OCI-M2 (cell line): Measurements from ENCODE around the gene AQP11.
"Not testable (repeated sequence)": the region's sequence is repeated elsewhere in the genome, so short reads cannot be mapped to it uniquely, and the experiment has no call there.

Source experiments
- DNase-seq: peaks from one replicate; lab custom pipeline; 2025; ENCODE audit not compliant: unreplicated experiment; lab: John Stamatoyannopoulos, UW

AQP11 gene, protein sequence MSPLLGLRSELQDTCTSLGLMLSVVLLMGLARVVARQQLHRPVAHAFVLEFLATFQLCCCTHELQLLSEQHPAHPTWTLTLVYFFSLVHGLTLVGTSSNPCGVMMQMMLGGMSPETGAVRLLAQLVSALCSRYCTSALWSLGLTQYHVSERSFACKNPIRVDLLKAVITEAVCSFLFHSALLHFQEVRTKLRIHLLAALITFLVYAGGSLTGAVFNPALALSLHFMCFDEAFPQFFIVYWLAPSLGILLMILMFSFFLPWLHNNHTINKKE

DNA sequence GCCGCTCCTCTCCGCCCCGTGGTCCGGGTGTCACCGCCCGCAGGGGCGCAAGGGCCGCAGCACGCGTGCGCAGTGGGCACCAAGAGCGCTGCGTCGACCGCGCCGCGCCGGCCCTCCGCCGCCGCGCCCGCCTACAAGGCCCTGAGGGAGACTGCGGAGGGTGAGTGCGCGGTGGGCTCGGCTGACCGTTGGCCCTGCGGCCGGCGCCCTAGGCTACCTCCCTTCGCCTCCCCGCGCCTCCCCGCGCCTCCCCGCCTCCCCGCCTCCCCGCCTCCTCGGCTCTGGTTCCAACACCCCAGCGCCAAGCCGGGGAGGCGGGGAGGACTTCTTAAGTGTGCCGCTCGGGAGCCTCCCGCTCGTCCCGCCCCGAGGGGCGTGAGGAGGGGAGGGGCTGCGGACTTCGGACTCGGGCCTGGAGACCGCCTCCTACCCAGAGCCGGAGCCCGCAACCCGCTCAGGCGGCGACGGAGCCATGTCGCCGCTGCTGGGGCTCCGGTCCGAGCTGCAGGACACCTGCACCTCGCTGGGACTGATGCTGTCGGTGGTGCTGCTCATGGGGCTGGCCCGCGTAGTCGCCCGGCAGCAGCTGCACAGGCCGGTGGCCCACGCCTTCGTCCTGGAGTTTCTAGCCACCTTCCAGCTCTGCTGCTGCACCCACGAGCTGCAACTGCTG, at the start of gene AQP11:
Gene AQP11 (plus strand): TSS at position 433 of the 673 bp plus-strand sequence. CDS start 40 bp downstream, at position 473.
- no peak for DNase-seq

DNA sequence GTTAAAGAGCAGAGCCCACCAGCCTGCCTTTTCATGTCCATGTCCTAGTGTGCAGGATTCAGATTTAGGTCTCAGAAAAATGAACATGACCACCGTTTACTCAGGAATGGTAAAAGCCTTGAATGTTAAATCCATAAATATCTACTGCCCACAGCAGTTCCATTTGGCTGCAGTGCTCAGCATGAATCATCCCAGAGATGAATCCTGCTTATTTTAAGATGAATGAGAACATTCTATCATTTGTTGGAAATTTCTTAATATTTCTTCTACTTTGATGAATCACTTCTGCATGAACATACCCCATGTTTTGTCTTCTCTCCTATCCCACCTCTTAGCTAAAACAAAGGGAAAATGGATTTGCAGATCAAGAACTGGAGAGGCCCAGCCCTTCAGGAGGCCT, 47.5 kb upstream of the AQP11 start:
- no peak for DNase-seq

DNA sequence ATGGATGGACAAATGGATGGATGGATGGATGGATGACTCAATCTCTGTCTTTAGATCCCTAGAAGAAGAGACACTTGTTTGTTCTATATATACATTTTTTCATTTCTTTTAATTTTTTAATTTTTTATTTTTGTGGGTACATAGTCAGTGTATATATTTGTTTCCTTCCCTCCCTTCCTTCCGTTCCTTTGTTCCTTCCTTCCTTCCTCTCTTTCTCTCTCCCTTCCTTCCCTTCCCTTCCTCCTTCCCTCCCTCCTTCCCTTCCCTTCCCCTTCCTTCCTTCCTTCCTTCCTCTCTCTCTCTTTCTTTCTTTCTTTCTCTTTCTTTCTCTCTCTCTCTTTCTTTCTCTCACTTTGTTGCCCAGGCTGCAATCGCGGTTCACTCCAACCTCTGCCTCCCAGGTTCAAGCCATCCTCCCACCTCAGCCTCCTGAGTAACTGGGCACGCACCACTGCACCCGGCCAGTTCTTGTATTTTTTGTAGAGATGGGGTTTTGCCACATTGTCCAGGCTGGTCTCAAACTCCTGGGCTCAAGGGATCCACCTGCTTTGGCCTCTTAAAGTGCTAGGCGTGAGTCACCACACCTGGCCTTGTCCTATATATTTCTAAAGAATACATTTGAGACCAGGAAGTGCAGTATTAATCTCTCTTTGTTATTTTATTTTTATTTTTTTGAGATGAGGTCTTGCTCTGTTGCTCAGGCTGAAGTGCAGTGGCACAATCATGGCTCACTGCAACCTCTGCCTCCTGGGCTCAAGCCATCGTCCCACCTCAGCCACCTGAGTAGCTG, 42.5 kb upstream of the AQP11 start:
- DNase-seq = no peak

DNA sequence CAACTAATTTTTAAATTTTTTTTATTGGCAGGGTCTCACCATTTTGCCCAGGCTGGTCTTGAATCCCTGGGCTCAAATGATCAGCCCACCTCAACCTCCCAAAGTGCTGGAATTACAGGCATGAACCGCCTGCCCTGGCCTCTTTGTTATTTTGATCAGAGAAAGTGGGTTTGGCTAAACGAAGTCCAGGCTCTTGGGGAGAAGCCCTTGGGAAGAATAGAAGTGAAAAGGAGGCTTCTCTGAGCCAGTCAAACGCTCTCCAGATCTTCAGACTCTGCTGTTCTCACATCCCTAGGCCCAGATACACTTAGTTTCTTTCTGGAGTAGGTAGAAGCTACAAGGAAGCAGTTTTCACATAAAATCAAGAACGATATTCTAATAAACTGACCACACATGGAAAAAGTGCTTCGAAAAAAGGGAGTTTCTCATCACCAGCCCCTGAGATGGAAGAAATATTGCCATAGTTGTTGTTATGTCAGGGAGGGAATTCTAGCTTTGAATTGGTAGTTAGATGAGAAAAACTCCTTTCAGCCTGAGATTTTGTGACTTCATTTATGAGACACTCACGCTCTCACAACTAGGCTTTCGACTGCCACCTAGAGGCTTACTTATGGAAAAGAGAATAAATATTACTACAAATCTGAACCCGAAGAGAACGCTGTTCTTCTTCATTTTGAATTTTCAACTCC, 41.7 kb upstream of the AQP11 start:
- DNase-seq = no peak

DNA sequence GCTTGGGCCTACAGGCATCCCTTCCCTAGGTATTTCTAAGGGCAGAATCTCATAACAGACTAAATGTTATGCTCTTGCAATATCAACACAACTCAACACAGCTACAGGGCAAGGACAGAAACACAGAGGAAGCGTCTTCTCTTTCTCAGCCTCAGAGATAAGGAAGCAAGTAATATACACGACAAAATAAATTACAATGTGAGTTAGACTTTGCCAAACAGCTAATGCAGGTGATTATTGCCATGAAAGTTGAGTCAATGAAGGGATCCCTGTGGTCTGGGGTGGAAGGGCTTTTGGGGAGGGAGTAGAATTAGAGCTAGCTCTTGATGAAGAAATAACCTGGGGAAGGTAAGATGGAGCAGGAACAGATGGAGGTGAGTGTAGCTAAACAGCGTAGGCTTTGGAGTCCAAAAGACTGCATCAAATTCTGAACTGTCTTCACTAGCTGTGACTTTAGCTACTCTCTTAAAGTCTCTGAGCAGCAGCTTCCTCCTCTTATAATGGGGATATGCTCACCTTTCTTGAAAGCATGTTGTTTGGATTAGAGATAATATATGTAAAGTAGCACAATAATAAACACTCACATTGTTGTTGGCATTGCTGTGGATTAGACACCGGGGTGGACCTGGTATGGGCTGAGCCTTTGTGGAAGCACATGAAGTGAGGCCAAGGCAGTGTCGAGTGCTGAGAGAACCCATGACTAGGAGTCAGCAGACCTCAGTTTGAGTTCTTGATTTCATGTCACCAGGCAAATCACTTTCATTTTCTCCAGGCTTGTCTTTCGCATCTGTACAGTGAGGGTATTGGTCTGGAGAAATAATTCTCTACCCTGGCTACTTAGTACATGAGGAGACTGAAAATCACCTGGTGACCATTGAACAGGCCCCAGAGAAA, 41.0 kb upstream of the AQP11 start:
- no peak for DNase-seq

DNA sequence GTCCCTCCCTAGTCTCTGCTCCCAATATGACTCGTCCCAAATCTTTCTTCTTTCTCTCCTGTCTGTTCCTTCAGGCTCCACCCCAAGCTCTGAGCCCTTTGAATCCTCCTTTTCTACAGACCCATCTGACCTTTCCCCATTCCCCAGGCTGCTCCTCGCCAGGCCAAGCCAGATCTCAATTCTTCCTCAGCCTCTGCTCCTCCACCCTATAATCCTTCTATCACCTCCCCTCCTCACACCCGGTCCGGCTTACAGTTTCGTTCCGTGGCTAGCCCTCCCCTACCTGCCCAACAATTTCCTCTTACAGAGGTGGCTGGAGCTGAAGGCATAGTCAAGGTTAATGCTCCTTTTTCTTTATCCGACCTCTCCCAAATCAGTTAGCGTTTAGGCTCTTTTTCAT, 38.3 kb upstream of the AQP11 start:
- not testable (repeated sequence) for DNase-seq

DNA sequence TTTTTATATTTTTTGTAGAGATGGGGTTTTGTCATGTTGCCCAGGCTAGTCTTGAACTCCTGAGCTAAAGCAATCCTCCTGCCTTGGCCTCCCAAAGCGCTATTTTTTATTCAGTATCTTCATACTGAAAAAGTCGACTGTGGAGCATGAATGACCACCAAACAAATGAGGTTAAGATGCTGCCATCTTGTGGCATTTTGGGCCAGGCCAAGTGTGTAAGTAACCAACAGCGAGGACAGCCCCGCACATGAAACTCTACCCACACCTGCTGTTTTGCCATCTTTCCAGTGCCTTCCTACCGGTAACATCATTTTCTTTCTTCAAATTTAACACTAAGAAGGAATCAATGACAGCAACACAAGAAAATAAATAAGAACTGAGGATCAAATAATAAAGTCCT, 32.2 kb upstream of the AQP11 start:
- DNase-seq = no peak

DNA sequence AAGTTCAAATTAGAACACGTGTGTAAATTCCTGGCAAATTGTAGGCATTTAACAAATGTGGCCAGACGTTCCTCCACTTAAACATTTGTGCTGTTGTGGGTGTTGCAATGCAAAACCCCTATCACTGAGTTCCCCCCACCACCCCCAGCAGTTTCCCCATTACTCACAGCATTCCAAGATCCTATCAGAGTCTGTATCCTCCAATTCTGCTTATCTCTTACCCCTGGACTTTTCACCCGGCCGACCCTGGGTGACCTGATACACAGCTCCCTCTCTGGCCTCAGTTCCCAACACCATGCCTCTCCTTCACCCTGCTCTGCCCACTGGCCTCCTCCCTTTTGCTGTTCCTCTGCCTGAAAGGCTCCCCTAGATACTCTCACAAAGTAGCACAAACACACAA, 31.4 kb upstream of the AQP11 start:
- DNase-seq = no peak

DNA sequence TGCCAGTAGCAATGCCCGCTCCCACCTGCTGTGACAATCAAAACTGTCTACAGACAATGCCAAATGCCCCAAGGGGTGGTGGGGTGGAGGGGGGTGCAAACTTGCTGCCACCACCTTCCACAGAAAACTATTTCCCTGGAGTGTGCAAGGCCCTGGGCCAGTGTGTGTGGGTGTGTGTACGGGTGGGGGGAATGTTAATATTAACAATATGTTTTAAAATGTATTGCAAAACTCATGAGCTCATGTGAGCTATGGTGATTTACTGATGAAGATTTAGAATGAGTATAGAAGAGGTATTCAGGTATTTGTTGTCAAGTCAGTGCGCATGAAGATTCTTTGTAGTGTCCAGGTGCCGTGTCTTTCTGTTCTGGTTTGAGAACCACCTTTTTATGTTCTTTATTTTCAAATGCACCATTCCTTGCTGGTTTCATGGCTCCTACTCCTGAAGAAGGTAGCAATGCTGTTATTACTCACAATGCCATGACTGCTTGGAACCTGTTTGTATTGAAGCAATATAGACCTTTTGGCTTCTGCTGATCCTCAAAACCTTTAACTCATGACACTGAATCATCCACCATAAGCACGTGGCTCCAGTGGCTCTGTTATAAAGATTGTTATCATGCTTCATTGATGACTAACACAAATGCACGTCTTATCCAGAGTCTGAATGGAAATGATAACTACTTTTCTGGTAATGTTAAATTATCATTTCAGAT, 29.9 kb upstream of the AQP11 start:
- no peak for DNase-seq

DNA sequence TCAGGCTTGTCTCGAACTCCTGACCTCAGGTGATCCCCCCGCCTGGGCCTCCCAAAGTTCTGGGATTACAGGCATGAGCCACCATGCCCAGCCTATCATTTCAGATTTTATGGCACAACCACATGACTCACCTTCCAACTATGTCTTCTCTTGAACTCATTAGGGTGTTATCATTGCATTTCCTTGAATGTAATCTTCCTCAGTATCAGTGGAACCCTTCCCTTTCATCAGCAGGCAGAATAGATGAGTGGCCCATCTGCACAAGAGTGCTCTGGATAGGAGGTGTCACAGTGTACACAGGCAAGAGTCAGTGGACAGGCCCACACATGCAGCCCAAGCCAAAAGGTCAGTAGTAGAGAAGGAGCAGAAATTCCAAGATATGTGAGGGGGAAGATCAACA, 29.1 kb upstream of the AQP11 start:
- no peak for DNase-seq

DNA sequence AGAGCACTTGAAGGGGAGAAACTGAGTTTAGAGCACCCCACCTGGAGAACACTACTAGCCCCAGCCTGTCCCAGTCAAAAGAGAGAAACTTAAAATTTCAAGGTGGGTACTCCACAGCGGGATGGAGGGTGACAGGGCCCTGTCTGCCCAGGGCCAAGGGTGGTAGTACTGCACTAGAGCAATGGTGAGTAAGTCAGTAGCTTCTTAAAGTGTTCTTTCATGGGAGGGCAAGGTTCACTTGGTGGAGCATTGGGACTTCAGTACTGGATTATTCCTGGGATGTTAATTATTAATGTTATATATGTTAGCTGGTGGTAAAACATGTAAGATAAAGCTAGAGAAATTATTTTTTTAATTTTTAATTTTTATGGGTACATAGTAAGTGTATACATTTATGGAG, 28.5 kb upstream of the AQP11 start:
- DNase-seq = no peak

DNA sequence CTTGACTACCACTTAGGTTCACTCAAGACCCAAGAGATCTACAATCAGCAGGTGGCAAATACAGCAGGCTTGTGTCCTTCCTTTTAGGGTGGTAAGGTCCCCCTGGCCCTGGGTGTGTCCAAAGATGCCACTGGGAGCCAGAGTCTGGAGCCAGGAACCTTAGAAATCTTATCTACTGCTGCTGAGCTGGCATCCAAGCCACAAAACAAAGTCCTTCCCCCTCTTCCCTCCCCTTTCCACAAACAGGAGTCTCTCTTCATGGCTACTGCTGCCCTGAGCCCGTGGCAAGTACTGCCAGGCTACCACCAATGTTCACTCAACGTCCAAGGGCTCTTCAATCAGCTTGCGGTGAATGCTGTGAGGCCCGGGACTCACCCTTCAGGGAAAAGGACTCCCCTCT, 21.4 kb upstream of the AQP11 start:
- DNase-seq = no peak

DNA sequence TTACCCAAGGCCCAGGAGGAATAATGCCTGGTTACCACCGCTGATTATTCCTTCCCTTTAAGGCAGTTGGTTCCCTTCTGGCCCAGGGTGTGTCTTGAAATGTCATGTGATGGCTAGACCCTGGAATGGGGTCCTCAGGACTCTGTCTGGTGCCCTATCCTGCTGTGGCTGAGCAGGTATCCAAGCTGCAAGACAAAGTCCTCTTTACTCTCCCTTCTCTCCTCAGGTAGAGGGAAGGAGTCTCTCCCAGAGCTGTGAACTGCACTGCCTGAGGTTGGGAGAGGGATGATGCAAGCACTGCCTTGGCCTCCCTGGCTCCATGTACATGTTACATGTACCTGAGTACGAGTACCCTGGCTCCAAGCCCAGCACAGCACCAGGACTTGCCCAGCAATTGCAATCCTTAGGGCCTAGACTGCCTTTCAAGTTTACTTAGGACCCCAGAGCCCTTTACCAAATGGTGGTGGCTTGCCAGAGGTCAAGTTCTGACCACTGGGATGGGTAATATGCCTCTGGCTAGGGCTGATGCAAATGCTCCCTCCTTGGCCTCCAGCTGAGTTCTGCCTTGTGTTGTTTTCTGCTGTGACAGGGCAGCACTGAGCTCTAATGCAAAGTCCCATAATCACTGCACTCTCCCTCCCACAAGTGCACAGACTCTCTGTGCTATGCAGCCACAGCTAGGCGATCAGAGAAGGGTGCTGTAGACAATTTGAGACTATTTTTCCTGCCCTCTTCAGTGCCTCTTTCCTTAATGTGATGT, 20.7 kb upstream of the AQP11 start:
- DNase-seq = no peak

DNA sequence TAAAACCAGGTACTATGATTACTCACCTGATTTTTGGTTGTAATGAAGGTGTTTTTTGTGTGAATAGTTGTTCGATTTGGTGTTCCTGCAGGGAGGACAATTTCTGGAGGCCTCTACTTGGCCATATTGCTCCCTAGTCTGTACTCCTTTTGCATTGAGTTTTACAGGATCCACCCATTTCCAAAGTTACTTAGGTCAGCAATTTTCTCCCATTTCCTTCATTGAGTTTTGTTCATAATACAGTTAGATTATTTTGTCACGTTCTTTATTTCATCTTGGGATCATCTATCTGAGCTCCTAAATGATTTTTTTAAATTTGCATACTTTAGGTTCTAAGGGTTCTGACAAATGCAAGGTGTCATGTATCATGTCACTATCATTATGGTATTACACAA, 20.1 kb upstream of the AQP11 start:
- DNase-seq = no peak

DNA sequence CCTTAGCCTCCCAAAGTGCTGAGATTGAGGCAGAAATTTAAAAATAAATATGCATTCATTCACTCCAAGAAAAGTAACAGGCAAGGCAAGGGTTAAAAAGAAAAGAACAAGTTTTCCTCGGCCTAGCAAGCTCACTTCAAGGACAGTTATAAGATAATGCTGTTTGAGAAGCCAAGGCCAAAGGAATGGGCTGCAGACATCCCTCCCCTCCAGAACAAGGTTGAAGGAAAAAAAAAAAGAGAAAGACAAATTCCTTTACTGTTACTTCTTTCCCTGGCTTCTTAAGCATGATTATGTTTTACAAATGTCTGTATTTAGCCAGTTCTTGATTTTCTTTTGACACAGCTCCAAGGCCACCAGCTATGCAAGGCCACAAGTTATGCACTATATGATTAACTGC, 18.9 kb upstream of the AQP11 start:
- DNase-seq = not testable (repeated sequence)

DNA sequence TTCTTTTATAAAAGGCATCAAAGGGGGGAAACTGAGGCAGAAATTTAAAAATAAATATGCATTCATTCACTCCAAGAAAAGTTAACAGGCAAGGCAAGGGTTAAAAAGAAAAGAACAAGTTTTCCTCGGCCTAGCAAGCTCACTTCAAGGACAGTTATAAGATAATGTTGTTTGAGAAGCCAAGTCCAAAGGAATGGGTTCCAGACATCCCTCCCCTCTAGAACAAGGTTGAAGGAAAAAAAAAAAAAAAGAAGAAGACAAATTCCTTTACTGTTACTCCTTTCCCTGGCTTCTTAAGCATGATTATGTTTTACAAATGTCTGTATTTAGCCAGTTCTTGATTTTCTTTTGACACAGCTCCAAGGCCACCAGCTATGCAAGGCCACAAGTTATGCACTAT, 14.3 kb upstream of the AQP11 start:
- not testable (repeated sequence) for DNase-seq

DNA sequence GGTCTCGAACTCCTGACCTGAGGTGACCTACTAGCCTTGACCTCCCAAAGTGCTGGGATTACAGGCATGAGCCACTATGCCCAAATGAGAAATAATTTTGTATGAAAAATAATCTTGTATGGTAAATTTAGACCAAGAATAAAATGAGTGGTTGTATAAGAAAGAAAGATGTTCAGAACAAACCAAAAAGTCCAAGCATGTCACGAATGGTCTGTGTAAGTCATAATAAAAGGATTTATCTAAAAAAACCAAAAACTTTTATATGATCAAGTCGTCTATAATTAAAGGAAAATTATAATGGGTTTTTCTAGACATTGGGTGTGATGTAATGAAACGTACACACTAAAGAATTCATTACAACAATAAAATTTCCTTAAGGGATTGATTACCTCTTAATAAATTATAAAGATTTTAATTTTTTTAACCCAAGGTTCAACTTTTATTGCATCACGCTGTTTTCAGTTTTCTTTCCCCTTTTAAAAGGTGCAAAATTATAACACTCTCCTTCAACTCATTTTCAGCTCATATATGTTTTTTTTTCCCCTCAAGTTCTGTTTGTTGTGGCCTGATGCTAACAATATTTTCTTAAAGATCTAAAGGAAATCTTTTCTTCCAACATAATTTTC, 8.9 kb upstream of the AQP11 start:
- DNase-seq = no peak

DNA sequence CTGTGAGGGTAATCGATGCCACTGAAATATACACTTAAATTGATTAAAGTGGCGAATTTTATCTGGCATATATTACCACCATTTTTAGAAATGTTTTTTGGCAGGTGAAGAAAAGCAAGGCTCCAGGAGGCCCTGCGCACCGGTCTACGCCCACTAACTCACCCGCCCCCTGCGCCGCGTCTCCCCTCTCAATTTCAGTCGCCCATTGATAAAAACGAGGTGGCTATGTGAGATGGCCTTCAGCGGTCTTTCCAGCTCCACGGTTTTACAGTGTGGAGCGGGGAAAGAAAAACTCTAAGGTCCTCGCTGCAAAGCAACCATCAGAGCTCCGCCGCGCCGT, 602 bp upstream of the AQP11 start:
- DNase-seq = no peak
